H9 (cell line): Measurements from ENCODE around the gene GATA2. TPM values are rescaled to one million over a fixed set of nuclear protein-coding genes. Genes with fewer than 3 reads are reported as not detected.

Experiments used
- DNase-seq: peaks from one replicate; pipeline ENCODE4 v3.0.0-alpha.2; 2017
- H2AFZ ChIP-seq: one replicate; pipeline ENCODE4 v1.6.1; 2013; ENCODE audit warnings: mild to moderate bottlenecking, low read length, control low read depth, moderate library complexity
- H2AK5ac ChIP-seq: 2 replicates; pipeline ENCODE4 v1.6.1; 2013; ENCODE audit warnings: low read length, control low read depth, mixed read lengths; ENCODE audit not compliant: insufficient read length
- H2BK120ac ChIP-seq: one replicate; pipeline ENCODE4 v1.6.1; 2013; ENCODE audit warnings: low read depth, mild to moderate bottlenecking, low read length, control low read depth, inconsistent platforms; ENCODE audit not compliant: poor library complexity, severe bottlenecking
- H2BK12ac ChIP-seq: 2 replicates; pipeline ENCODE4 v1.6.1; 2013; ENCODE audit warnings: low read length, control low read depth, mixed read lengths, low read depth; ENCODE audit not compliant: insufficient read length
- H2BK15ac ChIP-seq: 2 replicates; pipeline ENCODE4 v1.6.1; 2013; ENCODE audit warnings: low read depth, low read length, control low read depth
- H2BK20ac ChIP-seq: one replicate; pipeline ENCODE4 v1.6.1; 2013; ENCODE audit warnings: low read depth, mild to moderate bottlenecking, low read length, control low read depth, inconsistent platforms; ENCODE audit not compliant: poor library complexity, severe bottlenecking
- H2BK5ac ChIP-seq: 2 replicates; pipeline ENCODE4 v1.6.1; 2013; ENCODE audit warnings: low read length, control low read depth, mixed read lengths; ENCODE audit not compliant: insufficient read length
- H3K14ac ChIP-seq: 2 replicates; pipeline ENCODE4 v1.6.1; 2013; ENCODE audit warnings: low read length, control low read depth; ENCODE audit not compliant: insufficient read depth
- H3K18ac ChIP-seq: 2 replicates; pipeline ENCODE4 v1.6.1; 2013; ENCODE audit warnings: low read depth, mild to moderate bottlenecking, mixed read lengths, low read length, control low read depth; ENCODE audit not compliant: insufficient read length
- H3K23ac ChIP-seq: 2 replicates; pipeline ENCODE4 v1.6.1; 2013; ENCODE audit warnings: low read length, control low read depth, mixed read lengths, low read depth; ENCODE audit not compliant: insufficient read length
- H3K23me2 ChIP-seq: 2 replicates; pipeline ENCODE4 v1.6.1; 2013; ENCODE audit warnings: low read depth, mild to moderate bottlenecking, mixed read lengths, low read length, control low read depth; ENCODE audit not compliant: insufficient read length, poor library complexity, severe bottlenecking
- H3K27ac ChIP-seq: 2 replicates; pipeline ENCODE4 v1.5.1; 2013; ENCODE audit warnings: low read length, control low read depth, mixed read lengths, low read depth; ENCODE audit not compliant: insufficient read length
- H3K27me3 ChIP-seq: 2 replicates; pipeline ENCODE4 v1.6.1; 2013; ENCODE audit warnings: low read length, control low read depth, inconsistent platforms; ENCODE audit not compliant: insufficient read depth
- H3K4ac ChIP-seq: 2 replicates; pipeline ENCODE4 v1.6.1; 2013; ENCODE audit warnings: low read depth, mild to moderate bottlenecking, control low read depth, inconsistent platforms, low read length, moderate library complexity
- H3K4me1 ChIP-seq: 2 replicates; pipeline ENCODE4 v1.6.1; 2013; ENCODE audit warnings: low read length, control low read depth, inconsistent platforms; ENCODE audit not compliant: insufficient read depth
- H3K4me2 ChIP-seq: 2 replicates; pipeline ENCODE4 v1.6.1; 2013; ENCODE audit warnings: low read length, control low read depth, mixed read lengths; ENCODE audit not compliant: insufficient read length, insufficient read depth
- H3K56ac ChIP-seq: 2 replicates; pipeline ENCODE4 v1.6.1; 2013; ENCODE audit warnings: low read depth, mild to moderate bottlenecking, mixed read lengths, low read length, control low read depth; ENCODE audit not compliant: insufficient read length
- H3K79me1 ChIP-seq: 2 replicates; pipeline ENCODE4 v1.6.1; 2013; ENCODE audit warnings: low read depth, mild to moderate bottlenecking, moderate library complexity, low read length, control low read depth, inconsistent platforms; ENCODE audit not compliant: insufficient read depth, poor library complexity, severe bottlenecking
- H3K79me2 ChIP-seq: 2 replicates; pipeline ENCODE4 v1.6.1; 2013; ENCODE audit warnings: low read length, control low read depth, inconsistent platforms; ENCODE audit not compliant: insufficient read depth
- H3K9ac ChIP-seq: 2 replicates; pipeline ENCODE4 v1.6.1; 2013; ENCODE audit warnings: low read length, control low read depth, mixed read lengths; ENCODE audit not compliant: insufficient read length; ENCODE audit errors: extremely low read depth
- H3K9me3 ChIP-seq: one replicate; pipeline ENCODE4 v1.6.1; 2013; ENCODE audit warnings: low read depth, low read length, inconsistent platforms; ENCODE audit not compliant: control insufficient read depth
- H3T11ph ChIP-seq: one replicate; pipeline ENCODE4 v1.6.1; 2013; ENCODE audit warnings: mild to moderate bottlenecking, low read length, control low read depth, inconsistent platforms
- H4K20me1 ChIP-seq: one replicate; pipeline ENCODE4 v1.6.1; 2013; ENCODE audit not compliant: control insufficient read depth, insufficient read length, insufficient read depth
- H4K5ac ChIP-seq: 2 replicates; pipeline ENCODE4 v1.6.1; 2013; ENCODE audit warnings: low read depth, mild to moderate bottlenecking, mixed read lengths, low read length, control low read depth; ENCODE audit not compliant: insufficient read length
- H4K8ac ChIP-seq: replicated peaks from 2 replicates; pipeline ENCODE4 v1.6.1; 2013; ENCODE audit warnings: low read length, control low read depth, mixed read lengths, low read depth; ENCODE audit not compliant: insufficient read length
- H4K91ac ChIP-seq: 2 replicates; pipeline ENCODE4 v1.6.1; 2013; ENCODE audit warnings: low read depth, mild to moderate bottlenecking, moderate library complexity, mixed read lengths, low read length, control low read depth; ENCODE audit not compliant: insufficient read length
- H3K27ac Mint-ChIP-seq, 3 experiments: 2 replicates in 2 of 3; 3 replicates in 1 of 3; pipeline ENCODE4 v1.8.0; 2020 to 2021; ENCODE audit warnings: mixed read lengths in 3 of 3, mild to moderate bottlenecking in 1 of 3, moderate library complexity in 1 of 3
- H3K27me3 Mint-ChIP-seq: 2 replicates; pipeline ENCODE4 v1.8.0; 2021; ENCODE audit warnings: low read depth, mild to moderate bottlenecking, moderate library complexity, mixed read lengths
- H3K36me3 Mint-ChIP-seq, 3 experiments: 2 replicates in 2 of 3; 3 replicates in 1 of 3; pipeline ENCODE4 v1.8.0; 2020 to 2021; ENCODE audit warnings: low read depth in 3 of 3, mixed read lengths in 3 of 3; ENCODE audit not compliant: insufficient read depth in 1 of 3
- H3K4me1 Mint-ChIP-seq, 2 experiments: 2 replicates each; pipeline ENCODE4 v1.8.0; 2020; ENCODE audit warnings: mixed read lengths in 2 of 2
- H3K4me3 Mint-ChIP-seq, 2 experiments: 2 replicates in 1 of 2; 3 replicates in 1 of 2; pipeline ENCODE4 v1.8.0; 2020 to 2021; ENCODE audit warnings: mild to moderate bottlenecking in 2 of 2, mixed read lengths in 2 of 2, moderate library complexity in 1 of 2
- H3K9me3 Mint-ChIP-seq, 2 experiments: 2 replicates in 1 of 2; 3 replicates in 1 of 2; pipeline ENCODE4 v1.8.0; 2020; ENCODE audit warnings: mild to moderate bottlenecking in 2 of 2, mixed read lengths in 2 of 2, moderate library complexity in 1 of 2
- CTCF ChIP-seq: fragments of 200-600 bp; sonication (generic); conservative IDR thresholded peaks from 3 replicates; pipeline ENCODE4 v1.8.0; 2021; ENCODE audit warnings: antibody characterized with exemption, mild to moderate bottlenecking
- WGBS: extraction: QIAGEN DNeasy Blood & Tissue Kit; methylation state at CpG from one replicate; pipeline ENCODE4 v1.1.7; 2013; ENCODE audit warnings: missing lambda C conversion rate, low lambda C conversion rate, mixed read lengths; ENCODE audit not compliant: insufficient read length; ENCODE audit errors: extremely low coverage; 5-methylcytosine and 5-hydroxymethylcytosine counted together
- total RNA-seq: library from RNA; stranded (reverse); gene quantifications from 2 replicates; pipeline ENCODE4 v1.2.1, GENCODE V29; 2021

Gene GATA2
- total RNA-seq, 1 experiment from 2014 or later: 1.9 TPM

GRCh38 chr3:128463771-128464170, 29.2 kb downstream of the GATA2 start:
- Histone ChIP-seq H3K23me2 (no peaks in the 10 kb centered on the region), H2BK12ac (no peak overlapping the region), H3K18ac (no peak overlapping the region), H2AK5ac (no peak overlapping the region), H2AFZ (no peak overlapping the region), H3K9me3 (no peaks in the 10 kb centered on the region), H4K5ac (no peak overlapping the region), H3K56ac (no peak overlapping the region), H3K27me3 (no peaks in the 10 kb centered on the region), H3K9ac (no peak overlapping the region), H3K4me1 (no peaks in the 10 kb centered on the region), H2BK120ac (no peak overlapping the region), H2BK20ac (no peak overlapping the region), H3K79me2 (no peaks in the 10 kb centered on the region), H3K14ac (no peak overlapping the region; the same call in 1 of the 2 replicates), H4K20me1 (no peaks in the 10 kb centered on the region), H3K4me2 (no peak overlapping the region), H3K4ac (no peak overlapping the region), H3K79me1 (no peaks in the 10 kb centered on the region), H4K8ac (no peak overlapping the region), H2BK5ac (no peak overlapping the region), H2BK15ac (no peak overlapping the region), H3K27ac (no peak overlapping the region), H3K23ac (no peak overlapping the region), H4K91ac (no peak overlapping the region), H3T11ph (no peak overlapping the region)
- no peak for DNase-seq
- H3K4me1 Mint-ChIP-seq: peaks cover 6 to 13% of the 10 kb centered on the region in 2 experiments; a peak in 3 of 4 replicates
- H3K36me3 Mint-ChIP-seq: no peaks in the 10 kb centered on the region; a peak in 1 of 7 replicates
- H3K9me3 Mint-ChIP-seq: peaks cover 0 to 2% of the 10 kb centered on the region in 2 experiments; a peak in 3 of 5 replicates
- no peak overlapping the region for H3K27ac Mint-ChIP-seq
- no CpG with 5 or more reads among the region's 10 CpGs for WGBS
- no peak for TF ChIP-seq CTCF
- no peak overlapping the region for H3K4me3 Mint-ChIP-seq
- H3K27me3 Mint-ChIP-seq: peaks cover 76% of the 10 kb centered on the region
